AG04450 (cell line): ENCODE data around the gene TMEM63B. TPM values are rescaled to one million over a fixed set of nuclear protein-coding genes. Genes with fewer than 3 reads are reported as not detected.
A peak's percentile ranks its signal among the peaks of the same experiment; 100 is the strongest.

Source experiments
- CTCF ChIA-PET: fragments of 300-600, 350-600 bp; formaldehyde crosslinking; extraction: SDS; loops from one replicate; lab custom pipeline; 2022; ENCODE audit warnings: antibody characterized with exemption, inconsistent platforms; lab: Charles Lee
- POLR2A ChIA-PET: fragments of 350-600 bp; formaldehyde crosslinking; extraction: SDS; loops from one replicate; lab custom pipeline; 2021; ENCODE audit warnings: antibody characterized with exemption, inconsistent platforms; lab: Yijun Ruan, JAX
- DNase-seq: peaks from one replicate; pipeline ENCODE4 v3.0.0-alpha.2; 2011; ENCODE audit warnings: low read depth, low spot score
- H3K27ac ChIP-seq: one replicate; pipeline ENCODE4 v1.5.1; 2012; ENCODE audit warnings: low read depth, low read length, control low read depth
- H3K27me3 ChIP-seq: one replicate; pipeline ENCODE4 v1.6.0; 2012; ENCODE audit warnings: low read length; ENCODE audit not compliant: control insufficient read depth, insufficient read depth
- H3K4me3 ChIP-seq: 2 replicates; pipeline ENCODE4 v1.5.1; 2011; ENCODE audit warnings: mild to moderate bottlenecking, low read depth, low read length, control low read depth
- H3K9me3 ChIP-seq: 2 replicates; pipeline ENCODE4 v1.5.1; 2012; ENCODE audit warnings: low read length; ENCODE audit not compliant: control insufficient read depth, insufficient read depth
- polyA plus RNA-seq: library from polyadenylated mRNA; depleted of rRNA; stranded (reverse); fragments of >200 nt; gene quantifications from 2 replicates; pipeline ENCODE4 v1.2.3, GENCODE V29; 2011
- TF ChIP-seq, protein P1 (sequence below): IDR thresholded peaks from 2 replicates; pipeline ENCODE4 v1.5.1; 2011; ENCODE audit warnings: low read depth, low read length, control low read depth, inconsistent platforms

Gene TMEM63B
- polyA plus RNA-seq, 1 experiment, result 39.4 TPM

DNA sequence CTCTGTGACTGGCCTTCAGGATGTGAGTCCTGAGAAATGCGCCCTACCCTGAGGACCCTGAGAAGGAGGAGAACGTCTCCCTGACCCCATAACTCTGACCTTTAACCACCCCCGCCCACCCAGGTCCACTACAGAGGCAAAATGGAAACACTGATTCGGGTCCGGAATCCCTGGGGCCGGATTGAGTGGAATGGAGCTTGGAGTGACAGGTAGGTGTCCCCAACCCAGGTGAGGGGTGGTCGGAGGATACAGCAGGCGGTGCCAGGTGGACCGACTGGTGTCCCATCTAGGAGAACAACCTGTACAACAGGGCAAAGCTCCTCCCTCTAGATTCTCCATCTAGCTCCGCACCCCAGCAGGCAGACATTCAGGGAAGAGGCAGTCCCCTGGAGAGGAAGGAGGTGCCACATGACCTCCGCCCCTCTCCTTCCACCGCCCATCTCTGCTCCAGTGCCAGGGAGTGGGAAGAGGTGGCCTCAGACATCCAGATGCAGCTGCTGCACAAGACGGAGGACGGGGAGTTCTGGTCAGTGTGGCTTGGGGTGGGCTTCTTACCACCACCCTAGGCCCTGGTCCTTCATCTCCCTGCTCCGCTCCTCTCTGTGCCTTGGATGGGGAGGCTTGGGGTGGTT, 48.9 kb downstream of the TMEM63B start:
- no peak overlapping the region for H3K4me3 ChIP-seq
- POLR2A ChIA-PET, result no interaction called here
- H3K27ac ChIP-seq, result no peak overlapping the region
- CTCF ChIA-PET, result interaction anchor here (1.1 to 1.6 kb wide), 2 partner anchors 59 to 92 kb away, joined by 3 to 6 read pairs; no protein-coding TSS in a partner anchor
- TF ChIP-seq, protein P1, sequence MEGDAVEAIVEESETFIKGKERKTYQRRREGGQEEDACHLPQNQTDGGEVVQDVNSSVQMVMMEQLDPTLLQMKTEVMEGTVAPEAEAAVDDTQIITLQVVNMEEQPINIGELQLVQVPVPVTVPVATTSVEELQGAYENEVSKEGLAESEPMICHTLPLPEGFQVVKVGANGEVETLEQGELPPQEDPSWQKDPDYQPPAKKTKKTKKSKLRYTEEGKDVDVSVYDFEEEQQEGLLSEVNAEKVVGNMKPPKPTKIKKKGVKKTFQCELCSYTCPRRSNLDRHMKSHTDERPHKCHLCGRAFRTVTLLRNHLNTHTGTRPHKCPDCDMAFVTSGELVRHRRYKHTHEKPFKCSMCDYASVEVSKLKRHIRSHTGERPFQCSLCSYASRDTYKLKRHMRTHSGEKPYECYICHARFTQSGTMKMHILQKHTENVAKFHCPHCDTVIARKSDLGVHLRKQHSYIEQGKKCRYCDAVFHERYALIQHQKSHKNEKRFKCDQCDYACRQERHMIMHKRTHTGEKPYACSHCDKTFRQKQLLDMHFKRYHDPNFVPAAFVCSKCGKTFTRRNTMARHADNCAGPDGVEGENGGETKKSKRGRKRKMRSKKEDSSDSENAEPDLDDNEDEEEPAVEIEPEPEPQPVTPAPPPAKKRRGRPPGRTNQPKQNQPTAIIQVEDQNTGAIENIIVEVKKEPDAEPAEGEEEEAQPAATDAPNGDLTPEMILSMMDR, result no peak
- no peaks in the 10 kb centered on the region for H3K9me3 ChIP-seq
- DNase-seq, result no peak
- no peaks in the 10 kb centered on the region for H3K27me3 ChIP-seq

GRCh38 chr6:44176762-44177509, 49.6 kb downstream of the TMEM63B start:
- H3K4me3 ChIP-seq, result no peak overlapping the region
- TF ChIP-seq, protein P1, result no peak
- no peak for DNase-seq
- H3K9me3 ChIP-seq, result no peaks in the 10 kb centered on the region
- H3K27ac ChIP-seq, result no peak overlapping the region
- ChIA-PET POLR2A (interaction anchor here (1.2 kb wide), 1 partner anchor 70 kb away, joined by 6 read pairs; the partner anchor contains the start of gene HSP90AB1), CTCF (interaction anchor here (0.9 to 1.6 kb wide), 3 partner anchors 58 to 136 kb away, joined by 3 to 6 read pairs (median 3); partner anchors contain the start of gene AARS2)
- H3K27me3 ChIP-seq, result no peaks in the 10 kb centered on the region

- H3K27me3 ChIP-seq, result peaks cover 1% of the 10 kb centered on the region
- ChIA-PET POLR2A (interaction anchor here (1.2 kb wide), 1 partner anchor 69 kb away, joined by 6 read pairs; the partner anchor contains the start of gene HSP90AB1), CTCF (interaction anchor here (0.9 to 1.1 kb wide), 2 partner anchors 90 to 135 kb away, joined by 3 read pairs; partner anchors contain the start of gene AARS2)
- H3K9me3 ChIP-seq, result no peaks in the 10 kb centered on the region
- no peak overlapping the region for H3K4me3 ChIP-seq
- H3K27ac ChIP-seq, result peak overlapping the region; percentile 39
- DNase-seq, result peak; percentile 20
- TF ChIP-seq, protein P1, result no peak
These were observed 50.5 kb downstream of the TMEM63B start for GRCh38 chr6:44177691-44178423.

DNA sequence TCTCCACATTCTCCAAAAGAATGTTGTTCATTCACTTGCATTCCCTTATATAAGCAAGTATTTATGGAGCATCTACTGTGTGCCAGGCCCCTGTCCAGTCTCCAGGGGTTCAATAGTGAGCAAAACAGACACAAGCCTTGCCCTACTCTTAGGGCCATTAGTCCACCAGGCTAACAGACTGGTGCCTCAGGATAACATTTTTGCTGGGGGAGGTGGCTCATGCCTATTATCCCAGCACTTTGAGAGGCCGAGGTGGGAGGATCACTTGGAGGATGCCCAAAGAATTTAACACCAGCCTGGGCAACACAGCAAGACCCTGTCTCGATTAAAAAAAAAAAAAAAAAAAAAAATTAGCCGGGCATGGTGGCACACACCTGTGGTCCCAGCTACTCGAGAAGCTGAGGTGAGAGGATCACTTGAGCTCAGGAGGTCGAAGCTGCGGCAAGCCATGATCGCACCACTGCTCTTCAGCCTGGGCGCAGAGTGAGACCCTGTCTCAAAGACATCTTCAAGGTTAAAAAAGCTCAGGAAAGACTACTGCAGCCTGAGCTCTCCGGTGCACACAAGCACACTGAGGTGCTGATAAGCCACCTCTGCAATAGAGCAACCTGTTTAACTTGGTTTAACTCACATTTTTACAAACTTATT, 51.2 kb downstream of the TMEM63B start:
- Histone ChIP-seq H3K27ac (no peak overlapping the region), H3K27me3 (peaks cover 7% of the 10 kb centered on the region), H3K9me3 (no peaks in the 10 kb centered on the region), H3K4me3 (no peak overlapping the region)
- TF ChIP-seq, protein P1, result no peak
- ChIA-PET CTCF (no interaction called here), POLR2A (interaction anchor here (1.2 kb wide), 1 partner anchor 69 kb away, joined by 6 read pairs; the partner anchor contains the start of gene HSP90AB1)
- DNase-seq, result no peak
